Effector memory CD4-positive, alpha-beta T cell (primary cell): ENCODE results near the gene KIF16B.

ENCODE experiments used
- DNase-seq, 3 donors: peaks; one replicate each; pipeline ENCODE4 v3.0.0-alpha.2; 2020
- H3K27ac ChIP-seq: 2 replicates; pipeline ENCODE4 v1.7.0; 2013; ENCODE audit warnings: mild to moderate bottlenecking, low read length, moderate library complexity; ENCODE audit not compliant: insufficient read depth, poor library complexity, severe bottlenecking
- H3K27me3 ChIP-seq: replicated peaks from 2 replicates; pipeline ENCODE4 v1.7.0; 2013; ENCODE audit warnings: mild to moderate bottlenecking, low read length; ENCODE audit not compliant: insufficient read depth, control insufficient read depth, poor library complexity, severe bottlenecking
- H3K36me3 ChIP-seq: 2 replicates; pipeline ENCODE4 v1.7.0; 2013; ENCODE audit warnings: mild to moderate bottlenecking, low read length, moderate library complexity; ENCODE audit not compliant: control insufficient read depth, insufficient read depth
- H3K4me1 ChIP-seq: 2 replicates; pipeline ENCODE4 v1.7.0; 2013; ENCODE audit warnings: low read length, mild to moderate bottlenecking; ENCODE audit not compliant: control insufficient read depth, insufficient read depth, poor library complexity, severe bottlenecking
- H3K4me3 ChIP-seq: 2 replicates; pipeline ENCODE4 v1.7.0; 2013; ENCODE audit warnings: low read length, low read depth, mild to moderate bottlenecking; ENCODE audit not compliant: insufficient read depth, poor library complexity, severe bottlenecking
- H3K9me3 ChIP-seq: 2 replicates; pipeline ENCODE4 v1.7.0; 2013; ENCODE audit warnings: mild to moderate bottlenecking, low read length, moderate library complexity; ENCODE audit not compliant: control insufficient read depth

KIF16B gene

DNA sequence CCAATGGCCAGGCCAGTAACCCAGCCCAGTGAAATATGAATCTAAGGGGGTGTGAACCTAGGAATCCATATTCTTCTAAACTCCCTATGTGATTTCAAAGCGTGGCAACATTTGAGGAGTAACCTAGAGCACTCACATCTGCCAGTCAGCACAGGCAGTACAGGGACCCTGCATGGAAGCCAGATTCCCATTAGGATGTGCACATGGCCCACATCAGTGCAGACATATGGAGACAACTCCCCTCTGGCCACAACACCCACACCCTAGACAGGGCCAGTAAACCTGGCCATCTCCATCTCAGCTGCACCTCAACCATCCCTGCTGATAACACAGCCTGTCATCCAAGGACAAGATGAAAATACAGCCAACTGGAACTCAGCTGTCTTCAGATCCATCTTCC is 56.5 kb downstream of the KIF16B start:
- H3K4me1 ChIP-seq = no peaks in the 10 kb centered on the region
- H3K27me3 ChIP-seq = no peaks in the 10 kb centered on the region
- no peak overlapping the region for H3K27ac ChIP-seq
- no peak for DNase-seq
- no peaks in the 10 kb centered on the region for H3K36me3 ChIP-seq
- H3K9me3 ChIP-seq = no peaks in the 10 kb centered on the region
- H3K4me3 ChIP-seq = no peak overlapping the region

- H3K27me3 ChIP-seq = no peaks in the 10 kb centered on the region
- no peaks in the 10 kb centered on the region for H3K9me3 ChIP-seq
- DNase-seq = no peak
- no peaks in the 10 kb centered on the region for H3K4me1 ChIP-seq
- no peak overlapping the region for H3K27ac ChIP-seq
- H3K36me3 ChIP-seq = peaks cover 2% of the 10 kb centered on the region
- H3K4me3 ChIP-seq = no peak overlapping the region
Measured at GRCh38 chr20:16515046-16515445, 58.2 kb downstream of the KIF16B start.

- Histone ChIP-seq H3K36me3 (peaks cover 8% of the 10 kb centered on the region), H3K9me3 (no peaks in the 10 kb centered on the region), H3K27ac (no peak overlapping the region), H3K4me3 (no peak overlapping the region), H3K4me1 (no peaks in the 10 kb centered on the region), H3K27me3 (no peaks in the 10 kb centered on the region)
- no peak for DNase-seq
Measured at GRCh38 chr20:16514140-16514539, 59.1 kb downstream of the KIF16B start.

DNA sequence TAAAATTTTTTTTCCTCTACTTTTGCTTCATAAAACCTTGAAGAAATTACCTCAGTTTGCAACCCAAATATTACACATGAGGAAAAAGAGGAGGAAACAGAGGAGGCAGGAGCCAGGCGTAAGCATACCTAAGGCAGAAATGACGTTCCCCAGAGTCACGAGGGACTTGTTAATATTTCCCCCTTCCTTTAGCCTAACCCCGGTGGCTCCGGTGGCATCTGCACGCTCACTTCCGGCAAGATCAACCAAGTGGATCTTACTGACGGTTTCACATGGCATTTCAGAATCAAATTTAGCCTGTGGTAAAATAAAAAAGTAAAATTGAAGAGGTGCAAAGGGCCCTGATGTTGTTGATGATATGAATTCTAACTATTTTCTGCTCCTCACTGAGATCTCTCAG is 67.4 kb downstream of the KIF16B start:
- no peak overlapping the region for H3K27ac ChIP-seq
- no peaks in the 10 kb centered on the region for H3K4me1 ChIP-seq
- H3K36me3 ChIP-seq = peaks cover 18% of the 10 kb centered on the region
- no peak overlapping the region for H3K4me3 ChIP-seq
- H3K27me3 ChIP-seq = no peaks in the 10 kb centered on the region
- DNase-seq = no peak
- H3K9me3 ChIP-seq = no peaks in the 10 kb centered on the region

DNA sequence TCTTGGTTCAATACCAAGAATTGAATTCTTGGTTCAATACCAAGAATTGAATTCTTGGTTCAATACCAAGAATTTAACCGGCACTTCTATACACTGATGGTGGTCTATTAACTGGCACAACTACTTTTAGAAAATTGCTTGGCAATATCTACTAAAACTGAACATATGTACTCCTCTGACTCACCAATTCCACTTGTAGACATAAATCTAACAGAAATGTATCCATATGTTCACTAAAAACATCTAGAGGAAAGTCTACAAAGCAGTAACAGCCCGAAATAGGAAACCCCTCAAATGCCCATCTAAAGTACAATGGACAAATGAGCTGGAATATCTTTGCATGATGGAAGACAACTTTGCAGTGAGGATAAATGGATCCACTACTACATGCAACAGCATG is 71.9 kb downstream of the KIF16B start:
- Histone ChIP-seq H3K4me1 (no peaks in the 10 kb centered on the region), H3K9me3 (no peaks in the 10 kb centered on the region), H3K36me3 (no peaks in the 10 kb centered on the region), H3K27ac (no peak overlapping the region), H3K4me3 (no peak overlapping the region), H3K27me3 (no peaks in the 10 kb centered on the region)
- DNase-seq = no peak

DNA sequence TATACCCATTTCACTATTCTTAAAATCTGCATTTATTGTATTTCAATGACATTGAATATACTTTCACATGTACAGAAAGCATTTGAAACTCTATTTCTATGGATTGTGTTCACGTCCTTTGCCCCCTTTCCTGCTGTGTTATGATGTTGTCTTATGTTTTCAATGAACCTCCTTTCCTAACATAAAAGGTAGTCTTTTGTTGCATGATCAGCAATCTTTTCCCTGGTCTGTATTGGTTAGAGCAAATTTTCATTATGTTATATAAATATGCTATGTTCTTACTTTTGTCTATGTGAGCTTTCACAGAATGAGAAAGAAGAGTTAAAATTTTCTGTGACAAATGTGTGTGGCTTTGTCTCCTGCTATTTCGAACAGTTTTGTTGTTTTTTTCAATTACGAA is 73.1 kb downstream of the KIF16B start:
- no peak for DNase-seq
- Histone ChIP-seq H3K27ac (no peak overlapping the region), H3K4me3 (no peak overlapping the region), H3K36me3 (no peaks in the 10 kb centered on the region), H3K4me1 (no peaks in the 10 kb centered on the region), H3K27me3 (no peaks in the 10 kb centered on the region), H3K9me3 (no peaks in the 10 kb centered on the region)

- no peaks in the 10 kb centered on the region for H3K9me3 ChIP-seq
- H3K4me3 ChIP-seq = no peak overlapping the region
- H3K4me1 ChIP-seq = no peaks in the 10 kb centered on the region
- no peak for DNase-seq
- H3K27ac ChIP-seq = no peak overlapping the region
- no peaks in the 10 kb centered on the region for H3K36me3 ChIP-seq
- no peaks in the 10 kb centered on the region for H3K27me3 ChIP-seq
Measured at GRCh38 chr20:16498526-16499253, 74.6 kb downstream of the KIF16B start.

GRCh38 chr20:16497896-16498295 is 75.4 kb downstream of the KIF16B start:
- Histone ChIP-seq H3K9me3 (no peaks in the 10 kb centered on the region), H3K27ac (no peak overlapping the region), H3K27me3 (no peaks in the 10 kb centered on the region), H3K4me1 (no peaks in the 10 kb centered on the region), H3K4me3 (no peak overlapping the region), H3K36me3 (no peaks in the 10 kb centered on the region)
- DNase-seq = no peak

- DNase-seq = no peak
- H3K27me3 ChIP-seq = no peaks in the 10 kb centered on the region
- no peaks in the 10 kb centered on the region for H3K9me3 ChIP-seq
- H3K36me3 ChIP-seq = no peaks in the 10 kb centered on the region
- no peak overlapping the region for H3K4me3 ChIP-seq
- H3K27ac ChIP-seq = no peak overlapping the region
- H3K4me1 ChIP-seq = no peaks in the 10 kb centered on the region
Measured at GRCh38 chr20:16493486-16493885, 79.8 kb downstream of the KIF16B start.

DNA sequence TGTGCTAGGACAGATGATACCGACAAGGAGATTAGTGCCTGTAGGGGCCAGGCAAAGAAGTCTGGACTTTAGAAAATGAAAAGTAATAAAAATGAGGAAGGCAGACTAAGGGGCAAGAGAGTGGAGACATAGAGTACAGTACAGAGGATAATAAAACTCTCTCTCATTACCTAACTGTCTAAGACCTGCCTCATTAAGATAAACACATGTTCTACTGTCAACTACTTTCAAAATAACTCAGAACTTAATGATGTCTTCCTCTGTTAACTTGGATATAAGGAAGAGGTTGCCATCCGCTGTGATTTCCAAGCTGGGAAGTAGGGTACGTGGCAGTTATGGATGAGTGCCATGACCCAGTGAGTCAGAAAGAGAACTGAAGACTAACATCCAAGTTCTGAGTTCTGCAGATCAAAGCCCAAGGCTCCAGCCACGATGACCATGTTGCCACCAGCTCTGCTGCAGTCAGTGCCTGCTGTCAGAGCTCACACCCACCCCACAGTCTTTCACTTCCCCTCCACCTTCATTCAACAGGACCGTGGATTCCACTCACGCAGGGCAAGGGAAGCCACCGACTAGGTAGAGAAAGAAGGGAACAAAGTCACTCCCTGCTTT is 81.8 kb downstream of the KIF16B start:
- Histone ChIP-seq H3K27me3 (no peaks in the 10 kb centered on the region), H3K27ac (no peak overlapping the region), H3K9me3 (no peaks in the 10 kb centered on the region), H3K4me3 (no peak overlapping the region), H3K36me3 (no peaks in the 10 kb centered on the region), H3K4me1 (no peaks in the 10 kb centered on the region)
- no peak for DNase-seq
